ENCODE results near the gene GK.
"Not testable (repeated sequence)": the region's sequence is repeated elsewhere in the genome, so short reads cannot be mapped to it uniquely, and the experiment has no call there.

The GK gene

GRCh38 chrX:30653415-30654131 lies at the start of gene GK:
TSS of gene GK (plus strand) at chrX:30653423. CDS start at chrX:30653538, 115 bp downstream.
- DNase-seq = no peak

- no peak for DNase-seq
Measured at GRCh38 chrX:30607155-30607554, 46.1 kb upstream of the GK start.

GRCh38 chrX:30610026-30610425 lies 43.2 kb upstream of the GK start:
- no peak for DNase-seq

GRCh38 chrX:30612250-30612655 lies 41.0 kb upstream of the GK start:
- DNase-seq = no peak

- no peak for DNase-seq
Measured at GRCh38 chrX:30613721-30614120, 39.5 kb upstream of the GK start.

- no peak for DNase-seq
Measured at GRCh38 chrX:30615229-30615628, 38.0 kb upstream of the GK start.

- DNase-seq = no peak
Measured at GRCh38 chrX:30618160-30618765, 35.0 kb upstream of the GK start.

GRCh38 chrX:30620125-30620524 lies 33.1 kb upstream of the GK start:
- DNase-seq = no peak

- DNase-seq = no peak
Measured at GRCh38 chrX:30620980-30621618, 32.1 kb upstream of the GK start.

- DNase-seq = no peak
Measured at GRCh38 chrX:30622361-30622760, 30.9 kb upstream of the GK start.

GRCh38 chrX:30626402-30626801 lies 26.8 kb upstream of the GK start:
- no peak for DNase-seq

GRCh38 chrX:30627818-30628652 lies 25.2 kb upstream of the GK start:
- no peak for DNase-seq

GRCh38 chrX:30634070-30634469 lies 19.2 kb upstream of the GK start:
- DNase-seq = not testable (repeated sequence)

GRCh38 chrX:30635630-30636029 lies 17.6 kb upstream of the GK start:
- no peak for DNase-seq

GRCh38 chrX:30637874-30638815 lies 15.1 kb upstream of the GK start:
- DNase-seq = no peak

- not testable (repeated sequence) for DNase-seq
Measured at GRCh38 chrX:30639702-30640101, 13.5 kb upstream of the GK start.

GRCh38 chrX:30642642-30643041 lies 10.6 kb upstream of the GK start:
- no peak for DNase-seq

- DNase-seq = no peak
Measured at GRCh38 chrX:30643313-30643821, 9.9 kb upstream of the GK start.

- DNase-seq = no peak
Measured at GRCh38 chrX:30649859-30650258, 3.4 kb upstream of the GK start.

- DNase-seq = peak; percentile 92
Measured at GRCh38 chrX:30652527-30653414, 452 bp upstream of the GK start.

- not testable (repeated sequence) for DNase-seq
Measured at GRCh38 chrX:30654386-30654785, 1.2 kb downstream of the GK start.
